Prostate gland (tissue), 2 donors: Measurements from ENCODE around the gene SSBP1.
A peak's percentile ranks its signal among the peaks of the same experiment; 100 is the strongest.

Source experiments
- POLR2A ChIP-seq: fragments of 450-650 bp; IDR thresholded peaks from one replicate; pipeline ENCODE4 v1.6.1; 2016; ENCODE audit warnings: antibody characterized with exemption, mild to moderate bottlenecking
- TF ChIP-seq, protein P1 (sequence below), 4 experiments: fragments of 200-600 bp in 2 of 4; fragments of 450-650 bp in 2 of 4; sonication (generic) in 2 of 4; IDR thresholded peaks; 1 replicate in 3 of 4; 2 replicates in 1 of 4; pipeline ENCODE4 v1.5.1; 2016 to 2019; ENCODE audit warnings: antibody characterized with exemption in 4 of 4, mild to moderate bottlenecking in 2 of 4, moderate library complexity in 2 of 4

DNA sequence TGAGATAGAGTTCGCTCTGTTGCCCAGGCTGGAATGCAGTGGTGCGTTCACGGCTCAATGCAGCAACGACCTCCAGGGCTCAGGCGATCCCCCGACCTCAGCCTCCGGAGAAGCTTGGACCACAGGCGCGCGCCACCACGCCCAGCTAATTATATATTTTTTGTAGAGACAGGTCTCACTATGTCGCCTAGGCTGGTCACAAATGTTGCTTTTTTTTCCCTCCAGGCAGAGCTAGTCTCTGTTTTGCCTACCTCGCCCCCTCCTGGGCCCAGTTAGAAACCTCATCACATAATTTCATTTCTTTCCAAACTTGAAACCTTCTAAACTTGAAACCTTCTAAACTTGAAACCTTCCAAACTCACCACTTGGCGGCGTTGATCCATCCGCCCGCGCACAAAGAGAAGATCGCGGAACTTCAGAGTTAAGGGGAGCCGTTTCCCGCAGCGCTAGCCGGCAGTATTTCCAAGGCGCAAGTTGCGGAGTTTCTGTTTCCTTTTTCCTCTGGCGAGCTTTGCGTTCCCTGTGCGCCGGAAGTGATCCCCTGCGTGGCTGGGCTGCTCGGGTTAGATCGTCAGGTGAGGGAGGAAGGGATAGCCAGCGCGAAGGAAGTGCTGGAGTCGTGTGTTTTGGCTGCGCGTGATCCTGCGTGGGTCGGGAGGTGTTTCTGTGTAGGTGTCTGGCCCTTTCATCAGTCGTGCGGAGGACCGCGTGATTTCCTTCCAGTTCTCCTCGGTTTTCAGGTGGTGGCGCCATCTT, at the start of gene SSBP1:
- peak; percentile 24 for TF ChIP-seq POLR2A
- TF ChIP-seq, protein P1, sequence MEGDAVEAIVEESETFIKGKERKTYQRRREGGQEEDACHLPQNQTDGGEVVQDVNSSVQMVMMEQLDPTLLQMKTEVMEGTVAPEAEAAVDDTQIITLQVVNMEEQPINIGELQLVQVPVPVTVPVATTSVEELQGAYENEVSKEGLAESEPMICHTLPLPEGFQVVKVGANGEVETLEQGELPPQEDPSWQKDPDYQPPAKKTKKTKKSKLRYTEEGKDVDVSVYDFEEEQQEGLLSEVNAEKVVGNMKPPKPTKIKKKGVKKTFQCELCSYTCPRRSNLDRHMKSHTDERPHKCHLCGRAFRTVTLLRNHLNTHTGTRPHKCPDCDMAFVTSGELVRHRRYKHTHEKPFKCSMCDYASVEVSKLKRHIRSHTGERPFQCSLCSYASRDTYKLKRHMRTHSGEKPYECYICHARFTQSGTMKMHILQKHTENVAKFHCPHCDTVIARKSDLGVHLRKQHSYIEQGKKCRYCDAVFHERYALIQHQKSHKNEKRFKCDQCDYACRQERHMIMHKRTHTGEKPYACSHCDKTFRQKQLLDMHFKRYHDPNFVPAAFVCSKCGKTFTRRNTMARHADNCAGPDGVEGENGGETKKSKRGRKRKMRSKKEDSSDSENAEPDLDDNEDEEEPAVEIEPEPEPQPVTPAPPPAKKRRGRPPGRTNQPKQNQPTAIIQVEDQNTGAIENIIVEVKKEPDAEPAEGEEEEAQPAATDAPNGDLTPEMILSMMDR (IDR thresholded peaks at IDR 0.05), result peak; percentile 54 to 82 (median 68)
